Uterus (tissue), 4 donors: ENCODE data around the gene RNASET2. TPM values are rescaled to one million over a fixed set of nuclear protein-coding genes. Genes with fewer than 3 reads are reported as not detected.

Source experiments
- DNase-seq, 2 donors: peaks; one replicate each; pipeline ENCODE4 v3.0.0-alpha.2; 2019 to 2020
- H3K27ac ChIP-seq, 2 donors: fragments of 200-600 bp; sonication (generic); 1 replicate in 1 of 2; 2 replicates in 1 of 2; pipeline ENCODE4 v1.5.1; 2016 to 2018
- H3K27me3 ChIP-seq, 2 donors: fragments of 200-600 bp; sonication (generic); one replicate each; pipeline ENCODE4 v1.5.1; 2018 to 2019; ENCODE audit warnings: control low read depth in 1 of 2
- H3K36me3 ChIP-seq, 2 donors: fragments of 200-600 bp; sonication (generic); one replicate each; pipeline ENCODE4 v1.5.1; 2019; ENCODE audit warnings: control low read depth in 1 of 2
- H3K4me1 ChIP-seq, 2 donors: fragments of 200-600 bp; sonication (generic); one replicate each; pipeline ENCODE4 v1.5.1; 2018 to 2019; ENCODE audit warnings: control low read depth in 1 of 2
- H3K4me3 ChIP-seq, 2 donors: fragments of 200-600 bp; sonication (generic); 1 replicate in 1 of 2; 2 replicates in 1 of 2; pipeline ENCODE4 v1.5.1; 2018 to 2019; ENCODE audit warnings: mild to moderate bottlenecking in 1 of 2
- H3K9me3 ChIP-seq, 2 donors: fragments of 200-600 bp; sonication (generic); one replicate each; pipeline ENCODE4 v1.5.1; 2019; ENCODE audit warnings: control low read depth in 1 of 2
- CTCF ChIP-seq, 4 experiments: fragments of 200-600 bp in 2 of 4; fragments of 450-650 bp in 2 of 4; sonication (generic) in 2 of 4; IDR thresholded peaks; one replicate each; pipeline ENCODE4 v1.5.1; 2016 to 2019; ENCODE audit warnings: antibody characterized with exemption in 4 of 4, mild to moderate bottlenecking in 2 of 4, moderate library complexity in 1 of 4
- POLR2A ChIP-seq, 2 donors: fragments of 450-650 bp; IDR thresholded peaks; one replicate each; pipeline ENCODE4 v1.6.1; 2016; ENCODE audit warnings: antibody characterized with exemption in 2 of 2, mild to moderate bottlenecking in 1 of 2, moderate library complexity in 1 of 2
- intact Hi-C: fragments of 100-400 bp; cut with DNase I; formaldehyde crosslinking; loops from one replicate; pipeline ENCODE4 v1.15.1; 2023; ENCODE audit warnings: low total_unique reads
- total RNA-seq, 4 donors: library from RNA; depleted of rRNA in 3 of 4; stranded (reverse); fragments of >200 nt in 3 of 4; gene quantifications; one replicate each; pipeline versions ENCODE4 v1.1.0 to v1.2.4, GENCODE V29; 2014 to 2023
- donor health status: DM: yes; HTN: yes; CAD: no.

The RNASET2 gene
- total RNA-seq, 4 donors from 2014 or later, result 22.0 to 184 (median 30.3) TPM

- H3K27ac ChIP-seq, result no peak overlapping the region
- no peaks in the 10 kb centered on the region for H3K4me1 ChIP-seq
- no peaks in the 10 kb centered on the region for H3K9me3 ChIP-seq
- TF ChIP-seq POLR2A (IDR thresholded peaks at IDR 0.05) (no peak), CTCF (IDR thresholded peaks at IDR 0.05) (no peak)
- intact Hi-C loops, result no loop called here
- H3K36me3 ChIP-seq, result no peaks in the 10 kb centered on the region
- DNase-seq, result no peak
- H3K4me3 ChIP-seq, result no peak overlapping the region
- H3K27me3 ChIP-seq, result no peaks in the 10 kb centered on the region
Observed at GRCh38 chr6:166928644-166929541, 27.5 kb downstream of the RNASET2 start.

GRCh38 chr6:166927935-166928643 lies 28.3 kb downstream of the RNASET2 start:
- no peaks in the 10 kb centered on the region for H3K4me1 ChIP-seq
- intact Hi-C loops, result no loop called here
- no peak overlapping the region for H3K4me3 ChIP-seq
- TF ChIP-seq POLR2A (IDR thresholded peaks at IDR 0.05), result no peak
- no peak for TF ChIP-seq CTCF (IDR thresholded peaks at IDR 0.05)
- H3K9me3 ChIP-seq, result no peaks in the 10 kb centered on the region
- no peaks in the 10 kb centered on the region for H3K27me3 ChIP-seq
- peak in 1 of 2 donors; percentile 1 for DNase-seq
- H3K27ac ChIP-seq, result no peak overlapping the region
- no peaks in the 10 kb centered on the region for H3K36me3 ChIP-seq

- Histone ChIP-seq H3K4me3 (no peak overlapping the region), H3K9me3 (no peaks in the 10 kb centered on the region), H3K4me1 (no peaks in the 10 kb centered on the region), H3K27me3 (no peaks in the 10 kb centered on the region), H3K27ac (no peak overlapping the region), H3K36me3 (no peaks in the 10 kb centered on the region)
- intact Hi-C loops, result no loop called here
- TF ChIP-seq POLR2A (IDR thresholded peaks at IDR 0.05) (no peak), CTCF (IDR thresholded peaks at IDR 0.05) (no peak)
- peak in 1 of 2 donors; percentile 6 for DNase-seq
Observed at GRCh38 chr6:166927240-166927934, 29.0 kb downstream of the RNASET2 start.

GRCh38 chr6:166926748-166927147 lies 29.6 kb downstream of the RNASET2 start:
- H3K9me3 ChIP-seq, result no peaks in the 10 kb centered on the region
- H3K4me3 ChIP-seq, result no peak overlapping the region
- no peaks in the 10 kb centered on the region for H3K4me1 ChIP-seq
- no peak overlapping the region for H3K27ac ChIP-seq
- intact Hi-C loops, result no loop called here
- H3K27me3 ChIP-seq, result no peaks in the 10 kb centered on the region
- DNase-seq, result peak in 1 of 2 donors; percentile 5
- no peaks in the 10 kb centered on the region for H3K36me3 ChIP-seq
- TF ChIP-seq POLR2A (IDR thresholded peaks at IDR 0.05) (no peak), CTCF (IDR thresholded peaks at IDR 0.05) (no peak)
